Measurements from ENCODE around the gene LRMDA. TPM values are rescaled to one million over a fixed set of nuclear protein-coding genes. Genes with fewer than 3 reads are reported as not detected.
A peak's percentile ranks its signal among the peaks of the same experiment; 100 is the strongest.

The LRMDA gene
- total and polyA plus RNA-seq, 12 donors, result 30.7 to 132 (median 78.1) TPM

- Histone ChIP-seq H3K27ac (peak overlapping the region in 2 of 5 donors; percentile 17 to 43), H3K36me3 (replicated peaks in 1 of 2) (no peaks in the 10 kb centered on the region), H3K4me3 (no peak overlapping the region), H3K4me1 (replicated peaks in 1 of 2) (peaks cover 23 to 25% of the 10 kb centered on the region in 2 donors), H3K9me3 (replicated peaks in 1 of 3) (no peaks in the 10 kb centered on the region), H3K27me3 (no peaks in the 10 kb centered on the region)
- intact Hi-C loops (cut with DNase I), result loop anchor here in 1 of 2 donors (10.0 kb wide), 1 partner anchor 240 kb away; no protein-coding TSS in a partner anchor
- TF ChIP-seq POLR2A (IDR thresholded peaks at IDR 0.05), result no peak
- TF ChIP-seq CTCF (IDR thresholded peaks at IDR 0.05), result no peak
- WGBS, 4 donors, result 28 to 43% (median 36%) methylated on average over 2 of the region's 2 CpGs
- DNase-seq, result peak in 4 of 7 donors; percentile 29 to 50 (median 44)
These were observed 1123.7 kb downstream of the LRMDA start for GRCh38 chr10:76555067-76555670.

GRCh38 chr10:76557366-76557765 lies 1125.9 kb downstream of the LRMDA start:
- TF ChIP-seq POLR2A (IDR thresholded peaks at IDR 0.05) (no peak), CTCF (IDR thresholded peaks at IDR 0.05) (no peak)
- 91 to 98% (median 95%) methylated on average over 4 of the region's 4 CpGs for WGBS, 4 donors

GRCh38 chr10:76558586-76558985 lies 1127.2 kb downstream of the LRMDA start:
- peak; percentile 70 to 85 (median 76) for DNase-seq
- Histone ChIP-seq H3K36me3 (replicated peaks in 1 of 2) (no peaks in the 10 kb centered on the region), H3K27me3 (no peaks in the 10 kb centered on the region), H3K9me3 (replicated peaks in 1 of 3) (no peaks in the 10 kb centered on the region), H3K27ac (peak overlapping the region in 2 of 5 donors; percentile 41 to 45), H3K4me1 (replicated peaks in 1 of 2) (peaks cover 23 to 25% of the 10 kb centered on the region in 2 donors), H3K4me3 (no peak overlapping the region)
- intact Hi-C loops (cut with DNase I), result loop anchor here in 1 of 2 donors (10.0 kb wide), 1 partner anchor 244 kb away; no protein-coding TSS in a partner anchor
- no peak for TF ChIP-seq CTCF (IDR thresholded peaks at IDR 0.05)
- no peak for TF ChIP-seq POLR2A (IDR thresholded peaks at IDR 0.05)
- 23 to 55% (median 33%) methylated on average over 1 of the region's 1 CpG for WGBS, 4 donors

More at GRCh38 chr10:76557366-76557765, 1125.9 kb downstream of the LRMDA start:
- intact Hi-C loops (cut with DNase I), result loop anchor here in 1 of 2 donors (10.0 kb wide), 1 partner anchor 243 kb away; no protein-coding TSS in a partner anchor
- H3K9me3 ChIP-seq (replicated peaks in 1 of 3), result no peaks in the 10 kb centered on the region
- H3K27ac ChIP-seq, result no peak overlapping the region
- no peaks in the 10 kb centered on the region for H3K36me3 ChIP-seq (replicated peaks in 1 of 2)
- no peak for DNase-seq
- H3K27me3 ChIP-seq, result no peaks in the 10 kb centered on the region
- peaks cover 23 to 25% of the 10 kb centered on the region in 2 donors for H3K4me1 ChIP-seq (replicated peaks in 1 of 2)
- H3K4me3 ChIP-seq, result no peak overlapping the region

- H3K4me3 ChIP-seq, result no peak overlapping the region
- peak overlapping the region in 2 of 5 donors; percentile 41 to 50 for H3K27ac ChIP-seq
- H3K9me3 ChIP-seq (replicated peaks in 1 of 3), result no peaks in the 10 kb centered on the region
- peaks cover 23 to 25% of the 10 kb centered on the region in 2 donors for H3K4me1 ChIP-seq (replicated peaks in 1 of 2)
- peak in 3 of 7 donors; percentile 24 to 32 (median 25) for DNase-seq
- 45 to 60% (median 53%) methylated on average over 3 of the region's 3 CpGs for WGBS, 4 donors
- intact Hi-C loops (cut with DNase I), result loop anchor here in 1 of 2 donors (10.0 kb wide), 1 partner anchor 244 kb away; no protein-coding TSS in a partner anchor
- no peaks in the 10 kb centered on the region for H3K36me3 ChIP-seq (replicated peaks in 1 of 2)
- TF ChIP-seq POLR2A (IDR thresholded peaks at IDR 0.05), result no peak
- no peak for TF ChIP-seq CTCF (IDR thresholded peaks at IDR 0.05)
- H3K27me3 ChIP-seq, result no peaks in the 10 kb centered on the region
These were observed 1127.8 kb downstream of the LRMDA start for GRCh38 chr10:76558996-76559891.

All from adrenal gland (tissue), 12 donors.